OCI-LY1 (cell line): ENCODE measurements around the gene DNMT3A.

Experiments
- H2AFZ ChIP-seq: fragments of 200-600 bp; sonication (generic), shearing (Covaris generic); 2 replicates; pipeline ENCODE4 v1.6.0; 2014; ENCODE audit warnings: antibody characterized with exemption, mild to moderate bottlenecking, low read length
- H3F3A ChIP-seq: fragments of 200-600 bp; sonication (generic), shearing (Covaris generic); 2 replicates; pipeline ENCODE4 v1.6.0; 2014; ENCODE audit warnings: mild to moderate bottlenecking, antibody characterized with exemption, low read length, moderate library complexity; ENCODE audit not compliant: insufficient read depth
- H3K27ac ChIP-seq: fragments of 200-600 bp; sonication (generic); 2 replicates; pipeline ENCODE4 v1.5.1; 2014; ENCODE audit warnings: low read length, mixed run types, mild to moderate bottlenecking, low read depth; ENCODE audit not compliant: poor library complexity, severe bottlenecking
- H3K27me3 ChIP-seq: fragments of 200-600 bp; sonication (generic); 2 replicates; pipeline ENCODE4 v1.6.0; 2014; ENCODE audit warnings: antibody characterized with exemption, mild to moderate bottlenecking, low read length, moderate library complexity; ENCODE audit not compliant: insufficient read depth
- H3K36me3 ChIP-seq: fragments of 200-600 bp; sonication (generic); 2 replicates; pipeline ENCODE4 v1.6.1; 2014; ENCODE audit warnings: mild to moderate bottlenecking, antibody characterized with exemption, low read length, moderate library complexity, mixed read lengths; ENCODE audit not compliant: insufficient read depth
- H3K4me1 ChIP-seq: fragments of 200-600 bp; sonication (generic); 2 replicates; pipeline ENCODE4 v1.5.1; 2014; ENCODE audit warnings: mild to moderate bottlenecking, low read length, moderate library complexity; ENCODE audit not compliant: insufficient read depth, severe bottlenecking
- H3K4me2 ChIP-seq: fragments of 200-600 bp; sonication (generic), shearing (Covaris generic); 2 replicates; pipeline ENCODE4 v1.6.1; 2014; ENCODE audit warnings: low read length
- H3K4me3 ChIP-seq: fragments of 200-600 bp; sonication (generic); 2 replicates; pipeline ENCODE4 v1.5.1; 2014; ENCODE audit warnings: low read length, low read depth, mild to moderate bottlenecking, mixed read lengths; ENCODE audit not compliant: poor library complexity, severe bottlenecking
- H3K79me2 ChIP-seq: fragments of 200-600 bp; shearing (Covaris generic); 2 replicates; pipeline ENCODE4 v1.6.1; 2016; ENCODE audit warnings: mixed run types, low read length, mixed read lengths; ENCODE audit not compliant: insufficient read depth
- H3K9ac ChIP-seq: fragments of 200-600 bp; sonication (generic), shearing (Covaris generic); 2 replicates; pipeline ENCODE4 v1.6.1; 2014; ENCODE audit warnings: mild to moderate bottlenecking, low read length, mixed read lengths
- H3K9me2 ChIP-seq: fragments of 200-600 bp; sonication (generic), shearing (Covaris generic); 2 replicates; pipeline ENCODE4 v1.6.1; 2014; ENCODE audit warnings: low read depth, mild to moderate bottlenecking, low read length, mixed read lengths
- H3K9me3 ChIP-seq: fragments of 200-600 bp; shearing (Covaris generic); 2 replicates; pipeline ENCODE4 v1.6.1; 2014; ENCODE audit warnings: low read length, mixed read lengths
- H4K20me1 ChIP-seq: fragments of 200-600 bp; sonication (generic), shearing (Covaris generic); 2 replicates; pipeline ENCODE4 v1.6.0; 2016; ENCODE audit warnings: mild to moderate bottlenecking, low read length; ENCODE audit not compliant: insufficient read depth
- EZH2 ChIP-seq: fragments of 200-600 bp; sonication (generic), shearing (Covaris generic); IDR thresholded peaks from 2 replicates; pipeline ENCODE4 v1.8.0; 2017; ENCODE audit warnings: borderline replicate concordance, mixed run types, mild to moderate bottlenecking, antibody characterized with exemption, low read length, moderate library complexity, mixed read lengths
- TF ChIP-seq, protein P1 (sequence below): fragments of 200-600 bp; sonication (generic), shearing (Covaris generic); IDR thresholded peaks from 2 replicates; pipeline ENCODE4 v1.5.1; 2017; ENCODE audit warnings: mild to moderate bottlenecking, antibody characterized with exemption, low read length, moderate library complexity, mixed read lengths

DNMT3A gene

DNA sequence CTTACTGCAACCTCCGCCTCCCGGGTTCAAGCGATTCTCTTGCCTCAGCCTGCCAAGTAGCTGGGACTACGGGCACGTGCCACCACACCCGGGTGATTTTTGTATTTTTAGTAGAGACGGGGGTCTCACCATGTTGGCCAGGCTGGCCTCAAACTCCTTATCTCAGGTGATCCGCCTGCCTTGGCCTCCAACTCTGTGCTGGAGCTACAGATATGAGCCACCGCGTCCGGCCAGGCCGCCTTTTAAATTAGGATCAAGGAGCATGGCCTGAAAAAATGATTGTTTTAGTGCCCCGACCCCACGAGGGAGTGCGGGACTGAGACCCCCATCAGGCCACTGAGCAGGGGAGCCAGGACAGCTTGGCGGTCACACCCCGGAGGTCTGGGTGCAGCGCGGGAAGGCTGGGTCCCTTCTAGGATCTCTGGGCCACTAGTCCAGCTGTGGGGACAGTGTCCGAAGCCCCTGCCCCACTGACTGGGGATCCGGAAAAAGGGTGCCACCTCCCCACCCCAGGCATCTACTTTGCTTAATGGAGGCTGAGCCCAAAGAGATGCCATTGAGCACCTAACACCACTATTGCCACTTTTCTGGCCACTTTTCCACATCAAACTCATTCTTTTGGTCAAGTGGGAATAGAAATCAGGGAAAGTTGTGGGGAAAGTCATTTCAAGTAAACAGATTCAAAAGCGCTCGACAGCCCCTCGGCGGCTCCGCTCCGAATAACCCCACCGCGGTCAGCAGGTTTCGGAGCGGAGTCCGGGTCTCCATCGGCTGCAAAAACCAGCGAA, 19.7 kb upstream of the DNMT3A start:
- no peak overlapping the region for H3K4me3 ChIP-seq
- no peak overlapping the region for H3K27ac ChIP-seq
- peaks cover 14% of the 10 kb centered on the region for H3K4me1 ChIP-seq
- no peaks in the 10 kb centered on the region for H4K20me1 ChIP-seq
- no peak for TF ChIP-seq EZH2
- H3K27me3 ChIP-seq, result 0 out of 2 replicates have a peak, but pooled peaks cover 3% of the 10 kb centered on the region
- H2AFZ ChIP-seq, result no peak overlapping the region
- no peaks in the 10 kb centered on the region for H3K79me2 ChIP-seq
- H3K9me2 ChIP-seq, result no peaks in the 10 kb centered on the region
- H3F3A ChIP-seq, result no peaks in the 10 kb centered on the region
- no peaks in the 10 kb centered on the region for H3K36me3 ChIP-seq
- H3K9me3 ChIP-seq, result no peaks in the 10 kb centered on the region
- H3K4me2 ChIP-seq, result peak overlapping the region; percentile 79
- no peak overlapping the region for H3K9ac ChIP-seq

DNA sequence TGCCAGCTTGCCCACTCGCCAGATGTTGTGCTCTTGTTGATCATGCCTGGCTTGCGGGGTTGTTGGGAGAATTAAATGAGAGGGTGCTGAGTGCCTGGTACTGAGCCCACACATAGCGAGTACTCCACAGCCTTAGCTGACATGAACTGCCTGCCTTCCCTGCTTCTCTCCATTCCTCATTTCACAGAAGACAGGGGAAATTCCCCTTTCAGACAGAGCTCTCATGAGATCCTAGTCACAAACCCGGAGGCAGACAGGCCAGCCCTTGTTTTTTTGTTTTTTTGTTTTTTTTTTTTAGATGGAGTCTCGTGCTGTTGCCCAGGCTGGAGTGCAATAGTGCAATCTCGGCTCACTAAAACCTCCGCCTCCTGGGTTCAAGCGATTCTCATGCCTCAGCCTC, 17.1 kb upstream of the DNMT3A start:
- Histone ChIP-seq H3F3A (no peaks in the 10 kb centered on the region), H3K9ac (no peak overlapping the region), H3K4me2 (no peak overlapping the region), H3K36me3 (no peaks in the 10 kb centered on the region), H3K4me1 (peaks cover 14% of the 10 kb centered on the region), H3K79me2 (no peaks in the 10 kb centered on the region), H3K4me3 (no peak overlapping the region), H2AFZ (no peak overlapping the region), H3K27ac (no peak overlapping the region), H3K9me3 (no peaks in the 10 kb centered on the region), H4K20me1 (no peaks in the 10 kb centered on the region), H3K9me2 (no peaks in the 10 kb centered on the region), H3K27me3 (0 out of 2 replicates have a peak, but pooled peaks cover 3% of the 10 kb centered on the region)
- no peak for TF ChIP-seq EZH2
- TF ChIP-seq, protein P1, sequence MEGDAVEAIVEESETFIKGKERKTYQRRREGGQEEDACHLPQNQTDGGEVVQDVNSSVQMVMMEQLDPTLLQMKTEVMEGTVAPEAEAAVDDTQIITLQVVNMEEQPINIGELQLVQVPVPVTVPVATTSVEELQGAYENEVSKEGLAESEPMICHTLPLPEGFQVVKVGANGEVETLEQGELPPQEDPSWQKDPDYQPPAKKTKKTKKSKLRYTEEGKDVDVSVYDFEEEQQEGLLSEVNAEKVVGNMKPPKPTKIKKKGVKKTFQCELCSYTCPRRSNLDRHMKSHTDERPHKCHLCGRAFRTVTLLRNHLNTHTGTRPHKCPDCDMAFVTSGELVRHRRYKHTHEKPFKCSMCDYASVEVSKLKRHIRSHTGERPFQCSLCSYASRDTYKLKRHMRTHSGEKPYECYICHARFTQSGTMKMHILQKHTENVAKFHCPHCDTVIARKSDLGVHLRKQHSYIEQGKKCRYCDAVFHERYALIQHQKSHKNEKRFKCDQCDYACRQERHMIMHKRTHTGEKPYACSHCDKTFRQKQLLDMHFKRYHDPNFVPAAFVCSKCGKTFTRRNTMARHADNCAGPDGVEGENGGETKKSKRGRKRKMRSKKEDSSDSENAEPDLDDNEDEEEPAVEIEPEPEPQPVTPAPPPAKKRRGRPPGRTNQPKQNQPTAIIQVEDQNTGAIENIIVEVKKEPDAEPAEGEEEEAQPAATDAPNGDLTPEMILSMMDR, result no peak

DNA sequence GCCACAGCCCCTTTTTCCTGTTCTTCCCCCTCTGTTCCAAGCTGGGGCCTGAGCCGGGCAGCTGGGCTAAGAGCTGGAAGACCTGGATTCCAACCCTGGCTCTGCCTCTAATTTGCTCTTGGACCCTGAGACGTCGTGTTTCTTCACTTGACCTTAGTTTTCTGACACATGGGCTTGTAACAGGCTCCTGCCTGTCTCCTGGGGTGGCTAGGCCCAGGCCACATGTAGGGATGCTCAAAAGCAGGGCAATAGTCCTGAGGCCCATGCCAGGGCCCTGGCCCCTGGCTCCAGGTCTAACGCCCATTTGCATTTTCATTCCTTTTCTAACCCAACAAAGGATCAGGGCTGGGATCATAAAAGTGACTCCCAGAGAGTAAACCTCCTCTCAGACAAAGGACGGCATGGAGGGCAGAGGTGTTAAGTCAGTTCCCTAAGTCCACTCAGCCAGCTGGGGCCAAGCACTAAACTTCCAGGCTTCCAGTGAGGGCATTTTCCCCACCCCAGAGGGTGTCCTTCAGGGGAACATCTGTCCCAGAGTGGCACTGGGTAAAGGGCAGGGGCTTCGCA, 16.6 kb upstream of the DNMT3A start:
- Histone ChIP-seq H3K27ac (no peak overlapping the region), H3K9me2 (no peaks in the 10 kb centered on the region), H3K9me3 (no peaks in the 10 kb centered on the region), H4K20me1 (no peaks in the 10 kb centered on the region), H3K79me2 (no peaks in the 10 kb centered on the region), H3K36me3 (no peaks in the 10 kb centered on the region), H3K4me2 (no peak overlapping the region), H3F3A (no peaks in the 10 kb centered on the region), H3K27me3 (0 out of 2 replicates have a peak, but pooled peaks cover 3% of the 10 kb centered on the region), H2AFZ (no peak overlapping the region), H3K4me1 (peaks cover 14% of the 10 kb centered on the region), H3K4me3 (no peak overlapping the region), H3K9ac (no peak overlapping the region)
- no peak for TF ChIP-seq EZH2
- TF ChIP-seq, protein P1, result no peak
